B cell (primary cell): ENCODE measurements around the gene PAX4.

Experiments used
- EZH2 ChIP-seq: IDR thresholded peaks from 2 replicates; pipeline ENCODE4 v1.6.1; 2012; ENCODE audit warnings: borderline replicate concordance, low read depth, mild to moderate bottlenecking, moderate library complexity, low read length; ENCODE audit not compliant: insufficient read depth, poor library complexity, severe bottlenecking
- TF ChIP-seq, protein P1 (sequence below): fragments of 200-600 bp; IDR thresholded peaks from one replicate; pipeline ENCODE4 v1.8.0; 2022; ENCODE audit warnings: antibody characterized with exemption, mild to moderate bottlenecking

GRCh38 chr7:127618775-127619174 is 833 bp upstream of the PAX4 start:
- TF ChIP-seq, protein P1, sequence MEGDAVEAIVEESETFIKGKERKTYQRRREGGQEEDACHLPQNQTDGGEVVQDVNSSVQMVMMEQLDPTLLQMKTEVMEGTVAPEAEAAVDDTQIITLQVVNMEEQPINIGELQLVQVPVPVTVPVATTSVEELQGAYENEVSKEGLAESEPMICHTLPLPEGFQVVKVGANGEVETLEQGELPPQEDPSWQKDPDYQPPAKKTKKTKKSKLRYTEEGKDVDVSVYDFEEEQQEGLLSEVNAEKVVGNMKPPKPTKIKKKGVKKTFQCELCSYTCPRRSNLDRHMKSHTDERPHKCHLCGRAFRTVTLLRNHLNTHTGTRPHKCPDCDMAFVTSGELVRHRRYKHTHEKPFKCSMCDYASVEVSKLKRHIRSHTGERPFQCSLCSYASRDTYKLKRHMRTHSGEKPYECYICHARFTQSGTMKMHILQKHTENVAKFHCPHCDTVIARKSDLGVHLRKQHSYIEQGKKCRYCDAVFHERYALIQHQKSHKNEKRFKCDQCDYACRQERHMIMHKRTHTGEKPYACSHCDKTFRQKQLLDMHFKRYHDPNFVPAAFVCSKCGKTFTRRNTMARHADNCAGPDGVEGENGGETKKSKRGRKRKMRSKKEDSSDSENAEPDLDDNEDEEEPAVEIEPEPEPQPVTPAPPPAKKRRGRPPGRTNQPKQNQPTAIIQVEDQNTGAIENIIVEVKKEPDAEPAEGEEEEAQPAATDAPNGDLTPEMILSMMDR = no peak
- no peak for TF ChIP-seq EZH2
